ENCODE measurements around the gene LYST. TPM values are rescaled to one million over a fixed set of nuclear protein-coding genes. Genes with fewer than 3 reads are reported as not detected.

The LYST gene
- total RNA-seq, 1 experiment from 2014 or later = 146 TPM

DNA sequence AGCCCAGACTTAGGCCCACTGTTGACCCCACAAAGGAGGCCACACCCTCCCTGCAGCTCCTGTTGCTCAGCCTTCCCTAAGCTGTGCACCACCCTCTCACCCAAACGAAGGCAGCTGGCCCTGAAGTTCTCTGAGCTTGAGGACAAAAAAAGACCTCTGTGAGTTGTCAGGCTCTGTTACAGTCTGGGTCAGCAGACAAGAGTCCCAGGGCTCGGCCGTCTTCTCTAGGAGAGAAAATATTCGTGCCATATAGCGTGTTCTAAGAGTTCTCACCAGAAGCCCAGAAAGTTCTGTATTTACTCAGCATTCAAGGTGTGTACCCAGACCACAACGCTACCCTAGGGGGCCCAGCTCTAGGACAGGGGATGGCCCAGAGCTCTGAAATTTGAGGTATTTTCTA is 25.5 kb upstream of the LYST start:
- in situ Hi-C loops (cut with HindIII; ENCODE audit: low pct_unique_long_range_greater_than_20kb, low sequenced_read_pairs) = no loop called here
- DNase-seq (ENCODE audit: low read depth, low spot score) = no peak

GRCh38 chr1:235888119-235888643 is 21.5 kb upstream of the LYST start:
- DNase-seq (ENCODE audit: low read depth, low spot score) = no peak
- in situ Hi-C loops (cut with HindIII; ENCODE audit: low pct_unique_long_range_greater_than_20kb, low sequenced_read_pairs) = no loop called here

- no peak for DNase-seq (ENCODE audit: low read depth, low spot score)
- in situ Hi-C loops (cut with HindIII; ENCODE audit: low pct_unique_long_range_greater_than_20kb, low sequenced_read_pairs) = no loop called here
Observed at GRCh38 chr1:235887676-235888075, 21.0 kb upstream of the LYST start.

- no peak for DNase-seq (ENCODE audit: low read depth, low spot score)
- in situ Hi-C loops (cut with HindIII; ENCODE audit: low pct_unique_long_range_greater_than_20kb, low sequenced_read_pairs) = no loop called here
Observed at GRCh38 chr1:235885655-235886262, 19.1 kb upstream of the LYST start.

DNA sequence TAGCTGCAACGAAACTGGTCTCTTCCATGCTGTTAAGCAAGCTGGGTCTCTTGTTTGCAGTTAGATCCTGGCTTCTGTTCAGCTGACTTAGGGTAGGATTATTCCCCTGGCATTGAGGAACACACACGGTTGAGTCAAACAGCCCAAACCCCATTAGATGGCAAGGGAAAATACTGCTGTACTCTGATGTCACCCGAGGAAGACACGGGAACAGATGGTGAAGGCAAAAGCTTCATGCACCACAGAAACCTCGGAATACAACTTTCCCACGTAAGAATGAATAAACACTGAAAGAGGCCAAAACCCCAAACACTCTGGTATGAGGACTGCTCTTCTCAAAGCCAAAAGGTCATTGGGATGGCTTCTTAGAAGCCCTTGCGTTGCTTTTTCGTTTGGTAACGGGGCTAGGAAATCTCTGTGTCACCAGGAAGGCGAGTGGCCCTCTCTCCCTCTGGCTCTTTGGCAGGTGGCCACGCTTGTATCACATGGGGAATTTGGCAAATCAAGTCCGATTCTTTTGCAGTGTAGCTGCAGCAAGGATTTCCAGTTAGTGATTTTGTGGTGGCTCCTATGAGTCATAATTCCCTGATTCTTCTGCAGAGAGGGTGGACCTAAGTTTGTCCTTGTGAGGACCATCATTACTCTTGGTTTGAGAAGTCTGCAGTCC is 16.7 kb upstream of the LYST start:
- peak; percentile 98 for DNase-seq (ENCODE audit: low read depth, low spot score)

DNA sequence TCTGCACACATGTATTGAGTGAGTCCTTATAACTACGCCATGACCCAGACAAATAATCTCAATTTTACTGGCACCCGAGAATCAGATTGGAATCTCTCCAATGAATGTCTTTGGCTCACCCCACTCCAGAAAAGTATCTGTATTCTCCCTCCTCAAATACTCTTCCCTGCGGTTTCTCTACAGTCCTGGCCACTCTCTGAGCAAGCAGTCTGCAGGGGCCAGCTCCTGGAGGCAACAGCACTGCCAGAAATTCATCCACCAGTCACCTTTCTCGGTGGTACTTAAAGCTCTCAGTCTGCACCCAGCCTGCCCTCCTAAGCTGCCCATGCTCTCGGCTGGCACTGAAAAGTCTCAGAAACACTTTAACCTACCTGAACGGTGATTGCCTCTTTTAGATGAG is 16.1 kb upstream of the LYST start:
- in situ Hi-C loops (cut with HindIII; ENCODE audit: low pct_unique_long_range_greater_than_20kb, low sequenced_read_pairs) = no loop called here
- no peak for DNase-seq (ENCODE audit: low read depth, low spot score)

More for the DNA sequence above, 16.7 kb upstream of the LYST start:
- in situ Hi-C loops (cut with HindIII; ENCODE audit: low pct_unique_long_range_greater_than_20kb, low sequenced_read_pairs) = no loop called here

GRCh38 chr1:235881930-235882700 is 15.4 kb upstream of the LYST start:
- DNase-seq (ENCODE audit: low read depth, low spot score) = peak; percentile 77
- in situ Hi-C loops (cut with HindIII; ENCODE audit: low pct_unique_long_range_greater_than_20kb, low sequenced_read_pairs) = no loop called here

DNA sequence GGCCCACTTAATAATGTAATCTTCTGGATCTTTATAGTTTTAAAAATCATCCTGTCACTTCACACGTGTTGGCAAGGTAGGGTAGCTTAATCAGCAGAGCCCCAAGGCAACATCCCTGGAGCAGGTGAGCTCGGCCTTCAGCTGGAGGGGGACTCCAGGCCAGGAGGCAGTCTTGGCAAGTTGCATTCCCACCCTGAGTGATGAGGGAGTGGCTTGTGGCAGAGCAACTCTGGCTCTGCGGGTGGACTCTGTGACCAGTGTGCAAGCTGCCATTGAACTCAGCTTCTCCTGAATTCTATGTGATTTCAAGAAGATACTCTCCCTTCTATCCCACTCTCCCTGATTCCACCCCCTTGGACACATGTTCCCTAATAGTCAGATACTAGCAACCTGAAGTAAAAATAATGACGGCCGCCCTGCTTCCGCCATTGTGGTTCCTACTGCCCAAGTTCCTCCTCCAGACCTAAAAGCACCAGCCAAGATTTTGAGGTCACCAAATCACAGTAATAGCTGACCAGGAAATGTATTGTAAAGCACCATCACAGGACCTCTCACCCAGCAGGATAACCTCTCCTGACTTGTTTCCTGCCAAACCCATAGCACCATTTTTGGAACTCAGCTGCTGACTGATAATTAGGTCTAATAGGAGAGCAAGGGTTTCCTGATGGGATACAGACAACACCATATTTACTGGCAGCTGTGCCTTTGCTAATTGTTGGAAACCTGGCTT is 11.5 kb upstream of the LYST start:
- in situ Hi-C loops (cut with HindIII; ENCODE audit: low pct_unique_long_range_greater_than_20kb, low sequenced_read_pairs) = no loop called here
- DNase-seq (ENCODE audit: low read depth, low spot score) = peak; percentile 35

DNA sequence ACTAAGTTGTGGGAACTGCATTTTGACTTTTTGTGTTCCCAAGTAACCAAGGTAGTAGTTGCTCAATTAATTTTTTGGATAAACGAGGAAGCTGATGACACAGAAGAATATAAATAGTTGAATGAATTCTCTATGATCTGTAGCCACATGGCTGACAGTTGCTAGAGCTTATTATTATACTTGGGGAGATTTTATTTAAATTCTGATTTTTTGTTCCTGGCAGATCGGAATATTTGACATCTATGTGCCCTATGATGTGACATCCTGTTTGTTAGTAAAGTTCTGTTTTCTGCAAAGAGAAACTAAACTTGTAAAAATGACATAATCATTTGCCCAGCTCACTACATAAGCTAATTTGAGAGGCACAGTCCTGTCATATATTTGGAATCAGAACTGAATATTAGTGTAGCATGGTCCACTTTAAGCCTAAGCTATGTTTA is 9.7 kb upstream of the LYST start:
- in situ Hi-C loops (cut with HindIII; ENCODE audit: low pct_unique_long_range_greater_than_20kb, low sequenced_read_pairs) = no loop called here
- DNase-seq (ENCODE audit: low read depth, low spot score) = no peak

DNA sequence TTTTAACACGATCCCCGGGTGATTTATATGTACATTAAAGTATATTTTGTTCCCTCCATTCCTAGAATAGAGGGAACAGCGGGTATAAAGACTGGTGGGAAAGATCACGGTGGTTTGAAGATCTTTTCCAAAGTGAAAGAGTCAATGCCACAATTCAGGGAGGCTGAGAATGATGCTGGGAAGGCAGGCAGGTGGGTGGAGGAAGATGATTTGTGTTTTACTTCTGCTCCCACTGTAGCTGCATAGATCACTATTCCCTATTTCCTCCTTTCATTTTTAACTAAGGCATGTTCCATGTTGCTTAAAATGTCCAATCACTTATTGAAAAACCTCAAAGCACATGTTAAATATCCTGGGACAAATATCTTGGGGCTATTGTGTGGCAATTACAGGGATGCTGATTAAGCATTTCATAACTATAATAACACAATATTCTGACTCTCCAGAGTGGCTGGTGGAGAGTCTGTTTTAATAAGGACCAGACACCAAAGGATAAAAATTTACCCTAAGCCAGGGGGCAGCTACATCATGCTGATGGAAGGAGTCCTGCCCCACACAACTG is 8.4 kb upstream of the LYST start:
- in situ Hi-C loops (cut with HindIII; ENCODE audit: low pct_unique_long_range_greater_than_20kb, low sequenced_read_pairs) = no loop called here
- no peak for DNase-seq (ENCODE audit: low read depth, low spot score)

DNA sequence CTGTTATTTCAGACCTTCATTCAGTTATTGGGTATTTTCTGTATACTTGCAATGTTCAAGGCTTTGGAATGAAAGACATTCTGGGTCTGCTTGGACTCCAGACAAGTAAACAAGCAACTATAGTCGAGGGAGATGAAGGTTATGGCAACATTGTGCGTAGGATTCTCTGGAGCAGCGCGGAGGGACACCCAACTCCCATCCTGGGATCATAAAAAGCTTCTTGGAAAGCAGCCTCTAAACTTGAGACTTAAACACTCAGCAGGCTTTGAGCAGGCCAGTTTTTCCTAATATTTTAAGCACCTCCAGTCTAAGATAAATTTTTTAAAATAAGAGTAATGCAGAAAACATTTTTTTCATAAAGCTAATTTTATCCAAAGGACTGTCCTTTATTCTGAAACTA is 7.6 kb upstream of the LYST start:
- no peak for DNase-seq (ENCODE audit: low read depth, low spot score)
- in situ Hi-C loops (cut with HindIII; ENCODE audit: low pct_unique_long_range_greater_than_20kb, low sequenced_read_pairs) = no loop called here

DNA sequence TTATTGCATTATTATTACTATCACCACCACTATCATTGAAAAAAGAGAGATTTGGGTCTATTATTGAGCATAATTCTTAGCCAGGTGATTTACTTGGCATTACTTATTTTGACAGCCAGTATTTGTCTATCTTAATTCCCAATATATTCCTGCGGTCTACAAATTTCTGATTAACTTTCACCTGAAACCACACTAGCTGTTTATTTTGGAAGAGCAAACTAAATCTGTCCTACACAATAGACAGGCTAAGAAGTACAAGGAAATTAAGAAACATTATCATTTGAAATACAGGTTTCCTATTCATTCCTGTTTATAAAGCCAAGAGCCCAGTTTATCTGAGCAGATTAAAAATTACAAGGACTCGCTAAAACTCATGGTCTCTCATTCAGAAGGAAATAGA is 6.9 kb upstream of the LYST start:
- no peak for DNase-seq (ENCODE audit: low read depth, low spot score)
- in situ Hi-C loops (cut with HindIII; ENCODE audit: low pct_unique_long_range_greater_than_20kb, low sequenced_read_pairs) = no loop called here

- no peak for DNase-seq (ENCODE audit: low read depth, low spot score)
- in situ Hi-C loops (cut with HindIII; ENCODE audit: low pct_unique_long_range_greater_than_20kb, low sequenced_read_pairs) = no loop called here
Observed at GRCh38 chr1:235873045-235873444, 6.3 kb upstream of the LYST start.

DNA sequence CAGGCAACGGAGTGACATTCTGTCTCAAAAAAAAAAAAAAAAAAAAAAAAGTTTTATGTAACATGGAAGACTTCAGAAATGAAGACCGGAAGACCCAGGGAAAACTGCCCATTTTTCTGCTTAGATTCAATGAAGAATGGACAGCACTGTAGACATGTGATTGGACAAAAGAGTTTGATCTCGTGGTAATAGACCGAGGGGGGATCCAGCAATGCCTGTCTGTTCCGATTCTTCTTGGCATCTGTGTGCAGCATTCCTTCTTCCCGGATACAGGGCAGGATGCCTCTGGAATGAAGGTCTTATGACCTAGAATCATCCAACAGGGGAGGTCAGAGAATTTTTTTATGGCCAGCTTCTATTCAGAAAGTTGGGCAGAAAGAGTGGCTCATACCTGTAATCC is 5.6 kb upstream of the LYST start:
- peak; percentile 95 for DNase-seq (ENCODE audit: low read depth, low spot score)
- in situ Hi-C loops (cut with HindIII; ENCODE audit: low pct_unique_long_range_greater_than_20kb, low sequenced_read_pairs) = no loop called here

- in situ Hi-C loops (cut with HindIII; ENCODE audit: low pct_unique_long_range_greater_than_20kb, low sequenced_read_pairs) = no loop called here
- no peak for DNase-seq (ENCODE audit: low read depth, low spot score)
Observed at GRCh38 chr1:235867903-235868469, 1.3 kb upstream of the LYST start.

DNA sequence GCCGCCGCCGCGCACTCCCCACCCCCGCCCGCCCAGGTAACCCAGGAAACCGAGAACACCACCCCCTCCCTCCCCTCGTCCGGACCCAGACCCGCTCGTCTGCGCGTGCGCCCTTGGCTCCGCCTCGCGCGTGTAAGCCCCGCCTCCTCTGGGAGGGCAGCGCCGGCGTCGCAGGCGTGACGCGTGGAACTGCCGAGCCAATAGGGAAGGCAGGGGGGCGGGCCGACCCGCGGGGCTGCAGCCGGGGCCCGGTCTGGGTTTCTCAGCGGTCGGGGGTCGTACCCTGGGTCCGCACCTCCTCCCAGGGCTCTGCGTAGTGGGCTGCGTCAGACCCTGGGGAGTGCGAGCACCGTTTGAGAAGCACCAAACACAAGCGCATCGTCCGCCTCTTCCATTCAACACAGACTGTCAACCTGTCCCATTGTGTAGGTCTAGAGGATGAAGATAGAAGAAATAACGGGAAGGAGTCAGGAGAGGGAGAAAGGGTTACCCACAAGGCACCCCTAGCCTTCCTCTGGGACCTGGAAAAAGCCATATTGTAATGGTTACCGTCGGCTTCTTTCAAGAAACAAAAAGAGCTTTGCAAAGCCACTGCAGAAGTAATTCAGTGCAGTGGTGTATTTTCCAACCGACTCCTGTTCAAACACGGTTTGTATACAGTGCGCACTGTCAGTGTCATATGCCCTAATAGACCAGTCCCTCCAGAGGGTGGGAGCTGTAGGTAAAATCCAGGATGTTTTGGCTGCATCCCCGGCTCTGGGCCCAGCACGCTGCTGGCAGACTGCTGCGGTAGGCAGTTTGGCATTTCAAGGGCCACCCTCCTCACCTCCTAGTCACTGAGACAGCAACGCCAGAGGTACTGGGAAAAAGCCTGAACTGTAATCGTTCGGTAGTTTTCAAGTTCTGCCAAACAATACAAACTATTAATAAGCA is 473 bp upstream of the LYST start:
- in situ Hi-C loops (cut with HindIII; ENCODE audit: low pct_unique_long_range_greater_than_20kb, low sequenced_read_pairs) = no loop called here
- DNase-seq (ENCODE audit: low read depth, low spot score) = peak; percentile 92

Measured in SK-MEL-5 (cell line).